H1 (cell line): ENCODE results near the gene TMEM114. TPM values are rescaled to one million over a fixed set of nuclear protein-coding genes. Genes with fewer than 3 reads are reported as not detected.

Source experiments
- CTCF ChIA-PET: fragments of 300-600 bp; sonication (Branson Sonifier 250); formaldehyde crosslinking; loops from one replicate; lab custom pipeline; 2021; ENCODE audit not compliant: partially characterized antibody; lab: Charles Lee
- POLR2A ChIA-PET: fragments of 300-600 bp; sonication (Branson Sonifier 250); formaldehyde crosslinking; loops from one replicate; lab custom pipeline; 2021; ENCODE audit warnings: inconsistent platforms; ENCODE audit not compliant: partially characterized antibody; lab: Charles Lee
- DNase-seq, 2 experiments: peaks; one replicate each; pipeline versions ENCODE4 v3.0.0 to v3.0.0-alpha.2; 2010 to 2022; ENCODE audit warnings: low spot score in 2 of 2, low read depth in 1 of 2, mixed read lengths in 1 of 2
- FAIRE-seq: peaks from 2 replicates; lab custom pipeline; 2011; peaks lifted over from hg19 to GRCh38; lab: Jason Lieb, UNC
- H2AFZ ChIP-seq: 2 replicates; pipeline ENCODE4 v1.8.1; 2012; ENCODE audit warnings: low read length, inconsistent platforms
- H2AK5ac ChIP-seq: 2 replicates; pipeline ENCODE4 v1.6.1; 2013; ENCODE audit warnings: low read depth, low read length
- H2BK120ac ChIP-seq: replicated peaks from 2 replicates; pipeline ENCODE3; 2013; ENCODE audit warnings: low read depth, low read length, inconsistent platforms
- H2BK12ac ChIP-seq: 2 replicates; pipeline ENCODE4 v1.6.1; 2013; ENCODE audit warnings: low read depth, low read length
- H2BK15ac ChIP-seq: 2 replicates; pipeline ENCODE4 v1.6.1; 2013; ENCODE audit warnings: low read length
- H2BK20ac ChIP-seq: 2 replicates; pipeline ENCODE4 v1.6.1; 2013; ENCODE audit warnings: low read length
- H2BK5ac ChIP-seq: 2 replicates; pipeline ENCODE4 v1.6.1; 2013; ENCODE audit warnings: low read depth, low read length
- H3K14ac ChIP-seq: 2 replicates; pipeline ENCODE4 v1.6.1; 2013; ENCODE audit warnings: inconsistent platforms; ENCODE audit not compliant: insufficient read length
- H3K18ac ChIP-seq: 2 replicates; pipeline ENCODE4 v1.6.1; 2013; ENCODE audit warnings: low read length; ENCODE audit errors: extremely low read depth
- H3K23ac ChIP-seq: 2 replicates; pipeline ENCODE4 v1.6.1; 2013; ENCODE audit warnings: inconsistent platforms; ENCODE audit not compliant: insufficient read length
- H3K23me2 ChIP-seq: 2 replicates; pipeline ENCODE4 v1.6.1; 2013; ENCODE audit warnings: low read depth, low read length
- H3K27ac ChIP-seq: 2 replicates; pipeline ENCODE4 v1.6.1; 2011; ENCODE audit warnings: low read depth, low read length, inconsistent platforms
- H3K27me3 ChIP-seq, 4 experiments: replicated peaks in 1 of 4; 1 replicate in 1 of 4; 2 replicates in 3 of 4; pipeline versions ENCODE4 v1.6.1 to v1.8.1; 2011 to 2013; ENCODE audit warnings: low read length in 3 of 4, mild to moderate bottlenecking in 3 of 4, inconsistent platforms in 2 of 4, mixed read lengths in 2 of 4, moderate library complexity in 1 of 4; ENCODE audit not compliant: control insufficient read depth in 3 of 4, insufficient read depth in 3 of 4; ENCODE audit errors: extremely low read depth in 1 of 4
- H3K36me3 ChIP-seq, 4 experiments: 2 replicates each; pipeline versions ENCODE4 v1.6.1 to v1.8.1; 2011 to 2013; ENCODE audit warnings: mild to moderate bottlenecking in 4 of 4, low read length in 3 of 4, moderate library complexity in 2 of 4, control low read depth in 1 of 4, inconsistent platforms in 1 of 4; ENCODE audit not compliant: insufficient read depth in 4 of 4, control insufficient read depth in 2 of 4
- H3K4ac ChIP-seq: replicated peaks from 2 replicates; pipeline ENCODE3; 2013; ENCODE audit warnings: low read length, low read depth, mixed read lengths, inconsistent platforms; ENCODE audit not compliant: insufficient read length
- H3K4me1 ChIP-seq, 4 experiments: replicated peaks in 1 of 4; 1 replicate in 1 of 4; 2 replicates in 3 of 4; pipeline versions ENCODE4 v1.6.1 to v1.8.1; 2011 to 2013; ENCODE audit warnings: low read length in 3 of 4, inconsistent platforms in 2 of 4, mixed read lengths in 1 of 4; ENCODE audit not compliant: insufficient read depth in 4 of 4, control insufficient read depth in 3 of 4
- H3K4me2 ChIP-seq, 2 experiments: 2 replicates each; pipeline versions ENCODE4 v1.6.1 to v1.8.1; 2011 to 2013; ENCODE audit warnings: low read depth in 2 of 2, low read length in 2 of 2, control low read depth in 1 of 2, inconsistent platforms in 1 of 2, mild to moderate bottlenecking in 1 of 2; ENCODE audit not compliant: insufficient read depth in 1 of 2
- H3K4me3 ChIP-seq, 4 experiments: fragments of 200-600, 300-600 bp in 1 of 4; sonication (generic), shearing (Covaris generic), sonication (Bioruptor Twin) in 1 of 4; 2 replicates each; pipeline versions ENCODE4 v1.5.1 to v1.8.1; 2011 to 2016; ENCODE audit warnings: low read length in 4 of 4, low read depth in 3 of 4, control low read depth in 2 of 4, inconsistent platforms in 2 of 4, mild to moderate bottlenecking in 2 of 4, mixed read lengths in 1 of 4, moderate library complexity in 1 of 4; ENCODE audit not compliant: insufficient read depth in 2 of 4; ENCODE audit errors: extremely low read depth in 1 of 4
- H3K56ac ChIP-seq: replicated peaks from 2 replicates; pipeline ENCODE3; 2013; ENCODE audit warnings: low read depth, mild to moderate bottlenecking, mixed read lengths, low read length, inconsistent platforms; ENCODE audit not compliant: insufficient read length
- H3K79me1 ChIP-seq: 2 replicates; pipeline ENCODE4 v1.6.1; 2013; ENCODE audit warnings: low read depth, low read length, control low read depth
- H3K79me2 ChIP-seq, 2 experiments: 2 replicates each; pipeline versions ENCODE4 v1.6.1 to v1.8.1; 2012 to 2013; ENCODE audit warnings: low read length in 2 of 2, mild to moderate bottlenecking in 2 of 2, inconsistent platforms in 1 of 2; ENCODE audit not compliant: insufficient read depth in 2 of 2, control insufficient read depth in 1 of 2
- H3K9ac ChIP-seq, 4 experiments: replicated peaks in 1 of 4; 1 replicate in 1 of 4; 2 replicates in 3 of 4; pipeline versions ENCODE4 v1.6.1 to v1.8.1; 2011 to 2013; ENCODE audit warnings: low read depth in 3 of 4, low read length in 3 of 4, control low read depth in 2 of 4, mild to moderate bottlenecking in 2 of 4, moderate library complexity in 2 of 4, inconsistent platforms in 1 of 4; ENCODE audit errors: extremely low read depth in 1 of 4
- H3K9me3 ChIP-seq, 2 experiments: 2 replicates each; pipeline versions ENCODE4 v1.6.1 to v1.8.1; 2012 to 2013; ENCODE audit warnings: mild to moderate bottlenecking in 2 of 2, moderate library complexity in 2 of 2, control low read depth in 1 of 2, inconsistent platforms in 1 of 2, low read depth in 1 of 2, low read length in 1 of 2, mixed read lengths in 1 of 2; ENCODE audit not compliant: insufficient read depth in 2 of 2
- H4K20me1 ChIP-seq, 2 experiments: replicated peaks in 1 of 2; 2 replicates each; pipeline versions ENCODE3 to v1.8.1; 2011 to 2013; ENCODE audit warnings: inconsistent platforms in 2 of 2, low read length in 2 of 2, mild to moderate bottlenecking in 1 of 2; ENCODE audit not compliant: insufficient read depth in 2 of 2, control insufficient read depth in 1 of 2
- H4K5ac ChIP-seq: 2 replicates; pipeline ENCODE4 v1.6.1; 2013; ENCODE audit warnings: low read length, low read depth, mixed read lengths, inconsistent platforms; ENCODE audit not compliant: insufficient read length
- H4K8ac ChIP-seq: 2 replicates; pipeline ENCODE4 v1.8.0; 2013; ENCODE audit warnings: mild to moderate bottlenecking, moderate library complexity, low read length, inconsistent platforms; ENCODE audit not compliant: insufficient read depth; ENCODE audit errors: extremely low read depth
- H4K91ac ChIP-seq: replicated peaks from 2 replicates; pipeline ENCODE3; 2013; ENCODE audit warnings: low read length, mixed read lengths, inconsistent platforms; ENCODE audit not compliant: insufficient read length
- BCL11A ChIP-seq, 2 experiments: IDR thresholded peaks; one replicate each; pipeline ENCODE4 v1.6.1; 2011; ENCODE audit warnings: low read depth in 2 of 2, low read length in 2 of 2, mild to moderate bottlenecking in 2 of 2
- CBX5 ChIP-seq: fragments of 300-800, 300-1000 bp; sonication (generic); IDR thresholded peaks from 2 replicates; pipeline ENCODE4 v1.7.1; 2016; ENCODE audit warnings: antibody characterized with exemption, low read length, low read depth
- CREB1 ChIP-seq: IDR thresholded peaks from 2 replicates; pipeline ENCODE4 v1.6.1; 2012; ENCODE audit warnings: inconsistent platforms
- CTBP2 ChIP-seq: IDR thresholded peaks from 2 replicates; pipeline ENCODE4 v1.7.0; 2011; ENCODE audit warnings: borderline replicate concordance, mild to moderate bottlenecking, moderate library complexity, mixed read lengths, low read length; ENCODE audit not compliant: insufficient read depth, insufficient read length
- FOSL1 ChIP-seq: IDR thresholded peaks from 2 replicates; pipeline ENCODE4 v1.6.1; 2011; ENCODE audit warnings: mild to moderate bottlenecking, low read depth, low read length, moderate library complexity; ENCODE audit not compliant: insufficient read depth
- KDM5A ChIP-seq: fragments of 200-600 bp; IDR thresholded peaks from 2 replicates; pipeline ENCODE4 v1.7.1; 2012; ENCODE audit warnings: mild to moderate bottlenecking, low read length, inconsistent platforms, mixed read lengths
- MAFK ChIP-seq: IDR thresholded peaks from 2 replicates; pipeline ENCODE4 v1.6.1; 2012; ENCODE audit warnings: low read depth, mild to moderate bottlenecking, improper control_type of control experiment, low read length
- NANOG ChIP-seq: IDR thresholded peaks from 2 replicates; pipeline ENCODE4 v1.6.1; 2011; ENCODE audit warnings: low read length, low read depth, mild to moderate bottlenecking, inconsistent platforms; ENCODE audit not compliant: insufficient read depth, poor library complexity, severe bottlenecking
- SUZ12 ChIP-seq: fragments of 200-600 bp; sonication (generic); IDR thresholded peaks from 2 replicates; pipeline ENCODE4 v1.6.1; 2012; ENCODE audit warnings: mild to moderate bottlenecking, inconsistent platforms, low read length, moderate library complexity, mixed read lengths
- YY1 ChIP-seq: IDR thresholded peaks from 2 replicates; pipeline ENCODE4 v1.6.1; 2011; ENCODE audit warnings: low read depth, mild to moderate bottlenecking, low read length
- WGBS, 2 experiments: shearing (Covaris generic) in 1 of 2; methylation state at CpG; one replicate each; pipeline versions ENCODE4 v1.1.6 to v1.1.7; 2013 to 2015; ENCODE audit warnings: low lambda C conversion rate in 2 of 2, mixed read lengths in 2 of 2, inconsistent platforms in 1 of 2, low coverage in 1 of 2, missing lambda C conversion rate in 1 of 2; ENCODE audit not compliant: insufficient replicate concordance in 2 of 2, insufficient coverage in 1 of 2, insufficient read length in 1 of 2; ENCODE audit errors: extremely low coverage in 1 of 2, missing lambda C conversion rate in 1 of 2; 5-methylcytosine and 5-hydroxymethylcytosine counted together
- polyA plus RNA-seq, 7 experiments: library from polyadenylated mRNA; depleted of rRNA in 3 of 7; stranded (reverse) in 5 of 7; unstranded in 2 of 7; fragments of >200 nt in 5 of 7; fragments of 200-250 nt in 2 of 7; gene quantifications; 1 replicate in 5 of 7; 2 replicates in 1 of 7; 4 replicates in 1 of 7; pipeline versions ENCODE4 v1.2.1 to v1.2.3, GENCODE V29; 2011 to 2013; ENCODE audit warnings: missing spikeins in 2 of 7, mixed read lengths in 2 of 7
- total RNA-seq: library from RNA; stranded (reverse); fragmentation: NEBNext Ultra II Directional; extraction: Animal tissue kit (Norgen Biotek cat#: 25700); gene quantifications from 2 replicates; pipeline ENCODE4 v1.2.1, GENCODE V29; 2021

Gene TMEM114
- total and polyA plus RNA-seq, 2 of the 8 experiments (the other 6 are each of a cell fraction or from before 2014, with no cell fraction given): 1.6 to 2.9 TPM

DNA sequence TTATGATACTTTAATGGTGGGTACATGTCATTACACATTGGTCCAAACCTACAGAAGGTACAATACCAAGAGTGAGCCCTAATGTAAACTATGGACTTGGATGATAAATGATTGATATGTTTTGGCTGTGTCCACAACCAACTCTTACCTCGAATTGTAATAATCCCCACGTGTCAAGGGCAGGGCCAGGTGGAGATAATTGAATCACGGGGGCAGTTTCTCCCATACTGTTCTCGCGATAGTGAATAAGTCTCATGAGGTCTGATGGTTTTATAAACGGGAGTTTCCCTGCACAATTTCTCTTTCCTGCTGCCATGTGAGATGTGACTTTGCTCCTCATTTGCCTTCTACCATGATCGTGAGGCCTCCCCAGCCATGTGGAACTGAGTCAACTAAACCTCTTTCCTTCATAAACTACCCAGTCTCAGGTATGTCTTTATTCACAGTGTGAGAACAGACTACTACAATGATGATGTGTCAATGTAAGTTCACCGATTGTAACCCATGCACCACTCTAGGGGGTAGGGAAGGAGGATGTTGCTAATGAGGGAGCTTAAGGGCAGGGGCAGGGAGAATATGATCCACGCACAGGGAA lies 24.2 kb upstream of the TMEM114 start:
- POLR2A ChIA-PET: interaction anchor here (0.6 kb wide), 1 partner anchor 425 kb away, joined by 3 read pairs; no protein-coding TSS in a partner anchor
- H3K4me3 ChIP-seq: no peak overlapping the region
- TF ChIP-seq KDM5A (no peak), BCL11A (IDR thresholded peaks at IDR 0.05; ENCODE audit: low read depth in 2 of 2, low read length in 2 of 2) (no peak), SUZ12 (no peak), CTBP2 (no peak), NANOG (no peak), FOSL1 (no peak), CBX5 (no peak), CREB1 (no peak), YY1 (no peak), MAFK (no peak)
- TF ChIP-seq, all 59 proteins: peak for 0
- H3K9me3 ChIP-seq: no peaks in the 10 kb centered on the region
- CTCF ChIA-PET: interaction anchor here (1.0 to 2.0 kb wide), 4 partner anchors 9 to 21 kb away, joined by 3 to 11 read pairs (median 6); no protein-coding TSS in a partner anchor
- H2BK5ac ChIP-seq: no peak overlapping the region
- H3K18ac ChIP-seq: no peak overlapping the region
- no peaks in the 10 kb centered on the region for H3K79me1 ChIP-seq
- 85% methylated on average over 9 of the region's 9 CpGs; no CpG with 5 or more reads in 1 of the 2 experiments for WGBS, 2 experiments
- no peak overlapping the region for H3K56ac ChIP-seq
- no peaks in the 10 kb centered on the region; a peak in 2 of 7 replicates for H3K27me3 ChIP-seq
- no peaks in the 10 kb centered on the region for H3K36me3 ChIP-seq
- no peak overlapping the region for H2BK15ac ChIP-seq
- H3K23ac ChIP-seq: no peak overlapping the region
- H2BK120ac ChIP-seq: no peak overlapping the region
- no peak overlapping the region for H2AK5ac ChIP-seq
- no peak overlapping the region for H3K27ac ChIP-seq
- no peaks in the 10 kb centered on the region for H3K4me1 ChIP-seq
- H3K23me2 ChIP-seq: no peaks in the 10 kb centered on the region
- H4K8ac ChIP-seq: no peak overlapping the region
- no peak overlapping the region for H3K4ac ChIP-seq
- H2AFZ ChIP-seq: 0 out of 2 replicates have a peak overlapping the region, but pooled peaks have one; percentile 9
- H2BK12ac ChIP-seq: no peak overlapping the region
- H4K5ac ChIP-seq: no peak overlapping the region
- H4K20me1 ChIP-seq: no peaks in the 10 kb centered on the region
- no peak overlapping the region for H3K9ac ChIP-seq
- no peak overlapping the region for H2BK20ac ChIP-seq
- DNase-seq (no peak), FAIRE-seq (no peak)
- no peaks in the 10 kb centered on the region for H3K79me2 ChIP-seq
- H3K14ac ChIP-seq: no peak overlapping the region
- H3K4me2 ChIP-seq: no peak overlapping the region
- H4K91ac ChIP-seq: no peak overlapping the region
